SU-DHL-6 (cell line): ENCODE results near the gene LASP1.

ENCODE experiments used
- EZH2phosphoT487 ChIP-seq: fragments of 200-600 bp; sonication (generic), shearing (Covaris generic); conservative IDR thresholded peaks from 2 replicates; pipeline ENCODE4 v1.6.1; 2018; ENCODE audit warnings: mild to moderate bottlenecking, antibody characterized with exemption, low read length, moderate library complexity, mixed read lengths
- TF ChIP-seq, protein P1 (sequence below): fragments of 200-600 bp; sonication (generic); IDR thresholded peaks from one replicate; pipeline ENCODE4 v1.5.1; 2017; ENCODE audit warnings: antibody characterized with exemption, mild to moderate bottlenecking, low read length, moderate library complexity; ENCODE audit not compliant: insufficient read depth, poor library complexity, severe bottlenecking

DNA sequence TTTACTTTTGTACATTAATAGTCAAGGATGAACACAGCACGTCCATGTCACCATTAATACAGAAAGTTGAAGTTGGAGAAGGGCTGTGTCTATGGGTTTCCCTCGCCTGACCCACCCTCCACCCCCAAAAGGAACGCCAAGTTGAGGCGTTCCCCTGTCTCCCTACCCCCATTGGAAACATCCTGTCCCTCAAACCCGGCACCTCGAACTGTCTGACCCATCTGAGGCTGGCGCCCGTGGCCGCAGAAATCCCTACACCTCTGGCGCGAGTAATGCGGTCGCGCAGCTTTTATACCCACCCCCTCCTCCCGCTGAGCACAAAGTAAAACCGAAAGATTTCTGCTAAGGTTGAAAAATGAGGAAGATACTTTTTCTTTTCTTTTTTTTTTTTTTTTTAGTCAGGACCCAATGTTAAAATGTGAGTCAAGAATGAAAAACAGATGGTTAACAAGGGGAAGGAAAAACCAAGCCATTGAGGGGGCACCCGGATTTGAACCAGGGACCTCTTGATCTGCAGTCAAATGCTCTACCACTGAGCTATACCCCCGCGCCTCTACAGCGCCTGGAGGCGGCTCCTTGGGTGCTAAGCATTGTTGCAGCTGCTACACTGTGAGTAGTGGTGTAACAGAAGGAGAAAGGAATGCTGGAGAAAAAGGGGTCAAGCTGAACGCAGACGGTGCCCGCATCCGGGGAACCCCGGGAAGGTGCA is 887 bp upstream of the LASP1 start:
- TF ChIP-seq, protein P1, sequence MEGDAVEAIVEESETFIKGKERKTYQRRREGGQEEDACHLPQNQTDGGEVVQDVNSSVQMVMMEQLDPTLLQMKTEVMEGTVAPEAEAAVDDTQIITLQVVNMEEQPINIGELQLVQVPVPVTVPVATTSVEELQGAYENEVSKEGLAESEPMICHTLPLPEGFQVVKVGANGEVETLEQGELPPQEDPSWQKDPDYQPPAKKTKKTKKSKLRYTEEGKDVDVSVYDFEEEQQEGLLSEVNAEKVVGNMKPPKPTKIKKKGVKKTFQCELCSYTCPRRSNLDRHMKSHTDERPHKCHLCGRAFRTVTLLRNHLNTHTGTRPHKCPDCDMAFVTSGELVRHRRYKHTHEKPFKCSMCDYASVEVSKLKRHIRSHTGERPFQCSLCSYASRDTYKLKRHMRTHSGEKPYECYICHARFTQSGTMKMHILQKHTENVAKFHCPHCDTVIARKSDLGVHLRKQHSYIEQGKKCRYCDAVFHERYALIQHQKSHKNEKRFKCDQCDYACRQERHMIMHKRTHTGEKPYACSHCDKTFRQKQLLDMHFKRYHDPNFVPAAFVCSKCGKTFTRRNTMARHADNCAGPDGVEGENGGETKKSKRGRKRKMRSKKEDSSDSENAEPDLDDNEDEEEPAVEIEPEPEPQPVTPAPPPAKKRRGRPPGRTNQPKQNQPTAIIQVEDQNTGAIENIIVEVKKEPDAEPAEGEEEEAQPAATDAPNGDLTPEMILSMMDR, result peak; percentile 35
- TF ChIP-seq EZH2phosphoT487, result no peak
